WTC11 (cell line): ENCODE results near the gene TXNDC15. TPM values are rescaled to one million over a fixed set of nuclear protein-coding genes. Genes with fewer than 3 reads are reported as not detected.

Experiments
- ATAC-seq: fragments of 200-7000 bp; cut with Tn5 transposase; 2 replicates; pipeline ENCODE4 v1.10.0; 2021; ENCODE audit warnings: mild to moderate bottlenecking, moderate library complexity
- CTCF ChIA-PET: fragments of 300-600 bp; sonication (Branson Sonifier 250); formaldehyde crosslinking; loops from one replicate; lab custom pipeline; 2021; ENCODE audit warnings: antibody characterized with exemption; lab: Charles Lee
- POLR2A ChIA-PET: fragments of 350-600 bp; sonication (Branson Sonifier 250); formaldehyde crosslinking; loops from one replicate; lab custom pipeline; 2021; ENCODE audit warnings: antibody characterized with exemption; lab: Charles Lee
- DNase-seq: peaks from one replicate; pipeline ENCODE4 v3.0.0; 2021; ENCODE audit warnings: low spot score
- H3K27ac Mint-ChIP-seq: 2 replicates; pipeline ENCODE4 v1.8.0; 2021; ENCODE audit warnings: mixed read lengths
- H3K27me3 Mint-ChIP-seq: 2 replicates; pipeline ENCODE4 v1.8.0; 2021; ENCODE audit warnings: low read depth, mild to moderate bottlenecking, moderate library complexity, mixed read lengths
- H3K36me3 Mint-ChIP-seq: 2 replicates; pipeline ENCODE4 v1.8.0; 2021; ENCODE audit warnings: mixed read lengths
- H3K4me1 Mint-ChIP-seq: 2 replicates; pipeline ENCODE4 v1.8.0; 2022; ENCODE audit warnings: mixed read lengths
- H3K4me3 Mint-ChIP-seq: 2 replicates; pipeline ENCODE4 v1.8.0; 2021; ENCODE audit warnings: mild to moderate bottlenecking, moderate library complexity, mixed read lengths
- H3K9me3 Mint-ChIP-seq: 2 replicates; pipeline ENCODE4 v1.8.0; 2021; ENCODE audit warnings: mixed read lengths
- ATF1 ChIP-seq: sonication (generic); formaldehyde crosslinking; IDR thresholded peaks from 2 replicates; pipeline ENCODE4 v1.8.1; 2023; ENCODE audit warnings: mild to moderate bottlenecking, moderate library complexity, missing genetic modification reagents
- ATF2 ChIP-seq: sonication (generic); formaldehyde crosslinking; IDR thresholded peaks from 2 replicates; pipeline ENCODE4 v1.8.1; 2022; ENCODE audit warnings: low read depth, missing genetic modification reagents, borderline replicate concordance
- CBFB ChIP-seq: sonication (generic); formaldehyde crosslinking; IDR thresholded peaks from 2 replicates; pipeline ENCODE4 v1.8.1; 2022; ENCODE audit warnings: mild to moderate bottlenecking, low read depth, missing genetic modification reagents
- CDX4 ChIP-seq: fragments of 250-450 bp; sonication (Bioruptor Pico); IDR thresholded peaks from 2 replicates; pipeline ENCODE4 v1.9.0; 2021; ENCODE audit warnings: moderate library complexity, mild to moderate bottlenecking, inconsistent platforms, borderline replicate concordance
- E2F1 ChIP-seq: sonication (generic); formaldehyde crosslinking; IDR thresholded peaks from 2 replicates; pipeline ENCODE4 v1.8.0; 2022; ENCODE audit warnings: mild to moderate bottlenecking, missing genetic modification reagents
- ESRRA ChIP-seq: sonication (generic); formaldehyde crosslinking; IDR thresholded peaks from 2 replicates; pipeline ENCODE4 v1.8.1; 2022; ENCODE audit warnings: mild to moderate bottlenecking, missing genetic modification reagents, borderline replicate concordance
- HMGXB4 ChIP-seq: sonication (generic); formaldehyde crosslinking; IDR thresholded peaks from 2 replicates; pipeline ENCODE4 v1.8.1; 2023; ENCODE audit warnings: mild to moderate bottlenecking, moderate library complexity, missing genetic modification reagents
- JUN ChIP-seq: sonication (generic); formaldehyde crosslinking; IDR thresholded peaks from 2 replicates; pipeline ENCODE4 v1.8.0; 2023; ENCODE audit warnings: mild to moderate bottlenecking, missing genetic modification reagents
- PRDM15 ChIP-seq: sonication (generic); formaldehyde crosslinking; IDR thresholded peaks from 2 replicates; pipeline ENCODE4 v1.8.0; 2022; ENCODE audit warnings: missing genetic modification reagents
- SMAD4 ChIP-seq: sonication (generic); formaldehyde crosslinking; IDR thresholded peaks from 2 replicates; pipeline ENCODE4 v1.8.0; 2022; ENCODE audit warnings: mild to moderate bottlenecking, missing genetic modification reagents
- TEAD1 ChIP-seq: sonication (generic); formaldehyde crosslinking; IDR thresholded peaks from 2 replicates; pipeline ENCODE4 v1.8.0; 2022; ENCODE audit warnings: mild to moderate bottlenecking, missing genetic modification reagents
- USF2 ChIP-seq: sonication (generic); formaldehyde crosslinking; IDR thresholded peaks from 2 replicates; pipeline ENCODE4 v1.8.1; 2023; ENCODE audit warnings: mild to moderate bottlenecking, missing genetic modification reagents, moderate library complexity
- ZBTB43 ChIP-seq: sonication (generic); formaldehyde crosslinking; IDR thresholded peaks from 2 replicates; pipeline ENCODE4 v1.8.1; 2023; ENCODE audit warnings: mild to moderate bottlenecking, missing genetic modification reagents
- ZNF263 ChIP-seq: sonication (generic); formaldehyde crosslinking; IDR thresholded peaks from 2 replicates; pipeline ENCODE4 v1.8.1; 2022; ENCODE audit warnings: low read depth, mild to moderate bottlenecking, moderate library complexity, missing genetic modification reagents
- ZNF416 ChIP-seq: fragments of 250-450 bp; sonication (Bioruptor Pico); IDR thresholded peaks from 2 replicates; pipeline ENCODE4 v1.9.0; 2021; ENCODE audit warnings: mild to moderate bottlenecking, inconsistent platforms
- ZNF425 ChIP-seq: fragments of 250-450 bp; sonication (Bioruptor Pico); conservative IDR thresholded peaks from 2 replicates; pipeline ENCODE4 v1.9.0; 2021; ENCODE audit warnings: mild to moderate bottlenecking
- total RNA-seq: library from RNA; stranded (reverse); gene quantifications from 3 replicates; pipeline ENCODE4 v1.2.3, GENCODE V29; 2021

TXNDC15 gene
- total RNA-seq, 1 experiment from 2014 or later, result 26.1 TPM

- TF ChIP-seq USF2 (peak; percentile 46; the same call in 1 of the 2 replicates), CBFB (peak; percentile 90; the same call in 1 of the 2 replicates), E2F1 (CRISPR knock-in tag) (no peak)
Measured at GRCh38 chr5:134904610-134905245, 30.6 kb downstream of the TXNDC15 start, which contains the start of gene PCBD2 (continued).

- ChIA-PET POLR2A (interaction anchor here (0.7 to 2.6 kb wide), 7 partner anchors 32 to 679 kb away, joined by 3 to 20 read pairs (median 3); partner anchors contain the start of genes C5orf24, CAMLG, PPP2CA and TXNDC15), CTCF (interaction anchor here (0.6 to 3.3 kb wide), 26 partner anchors 9 to 318 kb away, joined by 3 to 30 read pairs (median 6); partner anchors contain the start of genes C5orf24, CAMLG and TXNDC15)
- peaks cover 7% of the 10 kb centered on the region for H3K4me1 Mint-ChIP-seq
- no peaks in the 10 kb centered on the region for H3K27me3 Mint-ChIP-seq
- DNase-seq (no peak), ATAC-seq (peak; percentile 0; the same call in 1 of the 2 replicates)
- no peaks in the 10 kb centered on the region for H3K9me3 Mint-ChIP-seq
- no peaks in the 10 kb centered on the region for H3K36me3 Mint-ChIP-seq
- H3K4me3 Mint-ChIP-seq, result peak overlapping the region; percentile 92
- H3K27ac Mint-ChIP-seq, result peak overlapping the region; percentile 95
- TF ChIP-seq JUN (CRISPR knock-in tag) (0 out of 2 replicates have a peak, but pooled peaks have one; percentile 8), CBFB (no peak), ZNF416 (no peak), TEAD1 (CRISPR knock-in tag) (no peak), ATF2 (CRISPR knock-in tag) (no peak), ATF1 (CRISPR knock-in tag) (0 out of 2 replicates have a peak, but pooled peaks have one; percentile 36), CDX4 (CRISPR knock-in tag) (no peak), ZBTB43 (CRISPR knock-in tag) (no peak), ZNF425 (no peak), SMAD4 (CRISPR knock-in tag) (no peak), ZNF263 (CRISPR knock-in tag) (no peak), ESRRA (no peak), E2F1 (CRISPR knock-in tag) (no peak), HMGXB4 (peak; percentile 63; the same call in 1 of the 2 replicates), PRDM15 (no peak)
Measured at GRCh38 chr5:134905246-134905996, 31.2 kb downstream of the TXNDC15 start.
